BE2C (cell line): ENCODE data around the gene NUTM1.

Source experiments
- DNase-seq: peaks from one replicate; pipeline ENCODE4 v3.0.0-alpha.2; 2020
- H3K27me3 ChIP-seq: fragments of 250-450 bp; sonication (Bioruptor Pico); 2 replicates; pipeline ENCODE4 v1.5.1; 2020; ENCODE audit warnings: mild to moderate bottlenecking
- H3K36me3 ChIP-seq: fragments of 250-450 bp; sonication (Bioruptor Pico); 2 replicates; pipeline ENCODE4 v1.5.1; 2020; ENCODE audit warnings: mild to moderate bottlenecking
- H3K4me1 ChIP-seq: fragments of 250-450 bp; sonication (Bioruptor Pico); 2 replicates; pipeline ENCODE4 v1.5.1; 2020
- H3K4me3 ChIP-seq: 2 replicates; pipeline ENCODE4 v1.5.1; 2011; ENCODE audit warnings: low read depth, low read length
- H3K9me3 ChIP-seq: fragments of 250-450 bp; sonication (Bioruptor Pico); 2 replicates; pipeline ENCODE4 v1.5.1; 2020
- CTCF ChIP-seq: IDR thresholded peaks from 2 replicates; pipeline ENCODE4 v1.5.1; 2012; ENCODE audit warnings: mild to moderate bottlenecking, low read depth, low read length

NUTM1 gene

GRCh38 chr15:34327906-34328305 lies 15.2 kb upstream of the NUTM1 start:
- H3K9me3 ChIP-seq, result no peaks in the 10 kb centered on the region
- DNase-seq, result no peak
- H3K4me1 ChIP-seq, result no peaks in the 10 kb centered on the region
- no peak overlapping the region for H3K4me3 ChIP-seq
- H3K36me3 ChIP-seq, result no peaks in the 10 kb centered on the region
- TF ChIP-seq CTCF, result no peak
- H3K27me3 ChIP-seq, result 0 out of 2 replicates have a peak, but pooled peaks cover 3% of the 10 kb centered on the region

- Histone ChIP-seq H3K4me1 (no peaks in the 10 kb centered on the region), H3K36me3 (no peaks in the 10 kb centered on the region), H3K9me3 (no peaks in the 10 kb centered on the region), H3K27me3 (0 out of 2 replicates have a peak, but pooled peaks cover 3% of the 10 kb centered on the region), H3K4me3 (no peak overlapping the region)
- TF ChIP-seq CTCF, result no peak
- no peak for DNase-seq
These were observed 14.1 kb upstream of the NUTM1 start for GRCh38 chr15:34329006-34329405.

- Histone ChIP-seq H3K4me1 (no peaks in the 10 kb centered on the region), H3K4me3 (no peak overlapping the region), H3K9me3 (no peaks in the 10 kb centered on the region), H3K36me3 (no peaks in the 10 kb centered on the region), H3K27me3 (0 out of 2 replicates have a peak, but pooled peaks cover 3% of the 10 kb centered on the region)
- DNase-seq, result no peak
- TF ChIP-seq CTCF, result no peak
These were observed 12.8 kb upstream of the NUTM1 start for GRCh38 chr15:34330279-34330678.

GRCh38 chr15:34331809-34332208 lies 11.3 kb upstream of the NUTM1 start:
- no peak for DNase-seq
- H3K9me3 ChIP-seq, result no peaks in the 10 kb centered on the region
- no peaks in the 10 kb centered on the region for H3K4me1 ChIP-seq
- no peaks in the 10 kb centered on the region for H3K27me3 ChIP-seq
- no peaks in the 10 kb centered on the region for H3K36me3 ChIP-seq
- no peak overlapping the region for H3K4me3 ChIP-seq
- no peak for TF ChIP-seq CTCF

- Histone ChIP-seq H3K4me3 (no peak overlapping the region), H3K4me1 (no peaks in the 10 kb centered on the region)
- DNase-seq, result no peak
These were observed 10.5 kb upstream of the NUTM1 start for GRCh38 chr15:34332553-34333120.

More at GRCh38 chr15:34332553-34333120, 10.5 kb upstream of the NUTM1 start:
- H3K36me3 ChIP-seq, result no peaks in the 10 kb centered on the region
- H3K9me3 ChIP-seq, result no peaks in the 10 kb centered on the region
- no peak for TF ChIP-seq CTCF
- no peaks in the 10 kb centered on the region for H3K27me3 ChIP-seq
